ENCODE data around the gene MED25. TPM values are rescaled to one million over a fixed set of nuclear protein-coding genes. Genes with fewer than 3 reads are reported as not detected.

The MED25 gene
- total RNA-seq, 1 experiment from 2014 or later: 93.0 TPM

- Histone ChIP-seq H3K27ac (ENCODE audit: low read depth, low read length, poor library complexity, severe bottlenecking) (no peak overlapping the region), H3K27me3 (replicated peaks; ENCODE audit: insufficient read depth, low read depth, low read length, poor library complexity) (no peaks in the 10 kb centered on the region), H3K36me3 (ENCODE audit: insufficient read depth, low read length, poor library complexity, severe bottlenecking) (peaks cover 51% of the 10 kb centered on the region), H3K4me3 (ENCODE audit: low read depth, low read length, poor library complexity, severe bottlenecking) (no peak overlapping the region), H3K9me3 (ENCODE audit: low read depth, low read length, poor library complexity, severe bottlenecking) (peaks cover 8% of the 10 kb centered on the region), H3K4me1 (ENCODE audit: insufficient read depth, low read length, poor library complexity, severe bottlenecking) (peaks cover 14% of the 10 kb centered on the region)
- no peak for DNase-seq (ENCODE audit: low spot score)
- intact Hi-C loops (cut with micrococcal nuclease; ENCODE audit: unreplicated experiment): no loop called here
- no peak for TF ChIP-seq EZH2 (IDR thresholded peaks at IDR 0.05; ENCODE audit: borderline replicate concordance, low read depth, low read length, poor library complexity, severe bottlenecking)
- no peak for TF ChIP-seq CTCF (conservative IDR thresholded peaks at IDR 0.05; ENCODE audit: low read depth, low read length)
- ChIA-PET CTCF (no interaction called here), POLR2A (ENCODE audit: low non-redundant PET) (no interaction called here)
- BruUV-seq (replicated peaks): no TSS peak
Measured at GRCh38 chr19:49880162-49880869, 62.2 kb downstream of the MED25 start.

GRCh38 chr19:49881186-49881585, 63.1 kb downstream of the MED25 start:
- BruUV-seq (replicated peaks): no TSS peak
- Histone ChIP-seq H3K4me1 (ENCODE audit: insufficient read depth, low read length, poor library complexity, severe bottlenecking) (peaks cover 10% of the 10 kb centered on the region), H3K27ac (ENCODE audit: low read depth, low read length, poor library complexity, severe bottlenecking) (no peak overlapping the region), H3K4me3 (ENCODE audit: low read depth, low read length, poor library complexity, severe bottlenecking) (no peak overlapping the region), H3K9me3 (ENCODE audit: low read depth, low read length, poor library complexity, severe bottlenecking) (peaks cover 8% of the 10 kb centered on the region), H3K36me3 (ENCODE audit: insufficient read depth, low read length, poor library complexity, severe bottlenecking) (peaks cover 51% of the 10 kb centered on the region), H3K27me3 (replicated peaks; ENCODE audit: insufficient read depth, low read depth, low read length, poor library complexity) (no peaks in the 10 kb centered on the region)
- POLR2A ChIA-PET (ENCODE audit: low non-redundant PET): no interaction called here
- TF ChIP-seq CTCF (conservative IDR thresholded peaks at IDR 0.05; ENCODE audit: low read depth, low read length) (no peak), EZH2 (IDR thresholded peaks at IDR 0.05; ENCODE audit: borderline replicate concordance, low read depth, low read length, poor library complexity, severe bottlenecking) (no peak)
- intact Hi-C loops (cut with micrococcal nuclease; ENCODE audit: unreplicated experiment): no loop called here
- DNase-seq (ENCODE audit: low spot score): no peak
- CTCF ChIA-PET: no interaction called here

DNA sequence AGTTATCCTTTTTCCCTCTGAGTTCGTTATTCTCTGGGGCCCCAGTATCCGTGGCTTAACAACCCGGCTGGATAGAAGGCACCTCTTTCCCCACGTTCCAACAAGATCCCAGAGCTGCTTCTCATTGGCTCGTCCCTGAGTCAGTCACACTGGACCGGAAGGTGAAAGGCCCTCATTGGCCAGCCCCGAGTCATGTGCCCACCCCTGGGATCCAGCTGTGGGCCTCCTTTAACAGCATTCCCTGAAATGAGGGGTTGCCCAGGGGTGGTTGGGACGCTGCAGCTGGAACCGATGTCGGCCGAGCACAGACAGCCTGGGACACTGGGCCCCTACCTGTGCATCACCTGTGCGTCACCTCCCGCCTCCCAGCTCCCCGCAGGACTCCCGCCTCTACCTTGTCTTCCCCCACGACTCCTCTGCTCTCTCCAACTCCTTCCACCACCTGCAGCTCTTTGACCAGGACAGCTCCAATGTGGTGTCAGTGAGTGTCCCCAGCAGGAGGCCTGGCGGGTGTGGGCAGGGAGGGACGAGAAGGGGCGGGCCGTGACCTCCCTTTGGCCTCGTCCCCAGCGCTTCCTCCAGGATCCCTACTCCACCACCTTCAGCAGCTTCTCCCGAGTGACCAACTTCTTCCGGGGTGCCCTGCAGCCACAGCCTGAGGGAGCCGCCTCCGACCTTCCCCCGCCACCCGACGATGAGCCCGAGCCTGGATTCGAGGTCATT, 63.7 kb downstream of the MED25 start:
- POLR2A ChIA-PET (ENCODE audit: low non-redundant PET): no interaction called here
- TF ChIP-seq CTCF (conservative IDR thresholded peaks at IDR 0.05; ENCODE audit: low read depth, low read length): no peak
- no peak for TF ChIP-seq EZH2 (IDR thresholded peaks at IDR 0.05; ENCODE audit: borderline replicate concordance, low read depth, low read length, poor library complexity, severe bottlenecking)
- DNase-seq (ENCODE audit: low spot score): no peak
- Histone ChIP-seq H3K27me3 (replicated peaks; ENCODE audit: insufficient read depth, low read depth, low read length, poor library complexity) (no peaks in the 10 kb centered on the region), H3K27ac (ENCODE audit: low read depth, low read length, poor library complexity, severe bottlenecking) (no peak overlapping the region), H3K36me3 (ENCODE audit: insufficient read depth, low read length, poor library complexity, severe bottlenecking) (peaks cover 51% of the 10 kb centered on the region), H3K4me1 (ENCODE audit: insufficient read depth, low read length, poor library complexity, severe bottlenecking) (peaks cover 10% of the 10 kb centered on the region), H3K9me3 (ENCODE audit: low read depth, low read length, poor library complexity, severe bottlenecking) (peaks cover 8% of the 10 kb centered on the region), H3K4me3 (ENCODE audit: low read depth, low read length, poor library complexity, severe bottlenecking) (no peak overlapping the region)
- CTCF ChIA-PET: no interaction called here
- intact Hi-C loops (cut with micrococcal nuclease; ENCODE audit: unreplicated experiment): no loop called here
- BruUV-seq (replicated peaks): no TSS peak
